K562 (cell line): Measurements from ENCODE around the gene GSTT2B.

Source experiments
- ATF4 ChIP-seq: fragments of 450-650 bp; formaldehyde crosslinking; IDR thresholded peaks from 2 replicates; pipeline ENCODE4 v1.4.0; 2022; ENCODE audit warnings: mild to moderate bottlenecking, moderate library complexity
- EZH2 ChIP-seq: IDR thresholded peaks from 2 replicates; pipeline ENCODE4 v1.6.1; 2012; ENCODE audit warnings: low read depth, mild to moderate bottlenecking, inconsistent platforms, low read length, borderline replicate concordance
- IRF2 ChIP-seq: sonication (generic); formaldehyde crosslinking; IDR thresholded peaks from 2 replicates; pipeline ENCODE4 v1.8.1; 2022; ENCODE audit warnings: mild to moderate bottlenecking, missing genetic modification reagents
- MAFF ChIP-seq: IDR thresholded peaks from 2 replicates; pipeline ENCODE4 v1.6.1; 2012; ENCODE audit warnings: low read length, improper control_type of control experiment
- MAZ ChIP-seq, 2 experiments: fragments of 450-650 bp in 1 of 2; sonication (generic) in 1 of 2; formaldehyde crosslinking; IDR thresholded peaks in 1 of 2; conservative IDR thresholded peaks in 1 of 2; 2 replicates each; pipeline versions ENCODE4 v1.4.0 to v1.5.0; 2020; ENCODE audit warnings: mild to moderate bottlenecking in 1 of 2, missing genetic modification reagents in 1 of 2
- MYC ChIP-seq, 2 experiments: fragments of 250-450 bp in 1 of 2; sonication (Bioruptor Pico) in 1 of 2; IDR thresholded peaks; 2 replicates each; pipeline versions ENCODE4 v1.5.1 to v1.6.1; 2012 to 2021; ENCODE audit warnings: low read depth in 2 of 2, borderline replicate concordance in 1 of 2, improper control_type of control experiment in 1 of 2, low read length in 1 of 2, mild to moderate bottlenecking in 1 of 2, moderate library complexity in 1 of 2
- POLR2AphosphoS5 ChIP-seq: IDR thresholded peaks from 2 replicates; pipeline ENCODE4 v1.6.1; 2011; ENCODE audit warnings: mild to moderate bottlenecking, low read depth, low read length, moderate library complexity; ENCODE audit not compliant: control insufficient read depth, insufficient read depth
- PTTG1 ChIP-seq: fragments of 450-650 bp; IDR thresholded peaks from 2 replicates; pipeline ENCODE4 v1.6.1; 2016; ENCODE audit warnings: low read depth, mild to moderate bottlenecking, missing genetic modification characterization, missing compliant biosample characterization
- RCOR1 ChIP-seq, 2 experiments: IDR thresholded peaks; 2 replicates each; pipeline ENCODE4 v1.6.1; 2012; ENCODE audit warnings: low read depth in 2 of 2, low read length in 2 of 2, borderline replicate concordance in 1 of 2, improper control_type of control experiment in 1 of 2
- TF ChIP-seq, protein P1 (sequence below), 3 experiments: IDR thresholded peaks in 2 of 3; conservative IDR thresholded peaks in 1 of 3; 2 replicates each; pipeline ENCODE4 v1.5.1; 2011 to 2012; ENCODE audit warnings: low read length in 3 of 3, mild to moderate bottlenecking in 3 of 3, control low read depth in 2 of 3, improper control_type of control experiment in 1 of 3, inconsistent platforms in 1 of 3, low read depth in 1 of 3, mixed read lengths in 1 of 3, moderate library complexity in 1 of 3; ENCODE audit not compliant: insufficient read depth in 2 of 3
- TF ChIP-seq, protein P2 (sequence below): fragments of 250-450 bp; sonication (Bioruptor Pico); IDR thresholded peaks from 2 replicates; pipeline ENCODE4 v1.4.0; 2020; ENCODE audit warnings: mild to moderate bottlenecking

GRCh38 chr22:24009227-24010017, 48.4 kb upstream of the GSTT2B start:
- TF ChIP-seq PTTG1 (tag) = no peak
- 0 out of 4 replicates have a peak, but pooled peaks of 1 of the 2 experiments have one; percentile 36 for TF ChIP-seq RCOR1 (IDR thresholded peaks at IDR 0.05; ENCODE audit: borderline replicate concordance in 1 of 2, low read depth in 2 of 2, low read length in 2 of 2)
- TF ChIP-seq MAZ (CRISPR knock-in tag; conservative IDR thresholded peaks at IDR 0.05 in 1 of 2, IDR thresholded peaks at IDR 0.05 in 1 of 2) = no peak
- TF ChIP-seq EZH2 = no peak
- no peak for TF ChIP-seq POLR2AphosphoS5
- no peak for TF ChIP-seq MAFF
- no peak for TF ChIP-seq MYC (IDR thresholded peaks at IDR 0.05; ENCODE audit: low read depth, low read length)
- TF ChIP-seq MYC (CRISPR knock-in tag; IDR thresholded peaks at IDR 0.05; ENCODE audit: borderline replicate concordance, low read depth) = no peak
- TF ChIP-seq, protein P1, sequence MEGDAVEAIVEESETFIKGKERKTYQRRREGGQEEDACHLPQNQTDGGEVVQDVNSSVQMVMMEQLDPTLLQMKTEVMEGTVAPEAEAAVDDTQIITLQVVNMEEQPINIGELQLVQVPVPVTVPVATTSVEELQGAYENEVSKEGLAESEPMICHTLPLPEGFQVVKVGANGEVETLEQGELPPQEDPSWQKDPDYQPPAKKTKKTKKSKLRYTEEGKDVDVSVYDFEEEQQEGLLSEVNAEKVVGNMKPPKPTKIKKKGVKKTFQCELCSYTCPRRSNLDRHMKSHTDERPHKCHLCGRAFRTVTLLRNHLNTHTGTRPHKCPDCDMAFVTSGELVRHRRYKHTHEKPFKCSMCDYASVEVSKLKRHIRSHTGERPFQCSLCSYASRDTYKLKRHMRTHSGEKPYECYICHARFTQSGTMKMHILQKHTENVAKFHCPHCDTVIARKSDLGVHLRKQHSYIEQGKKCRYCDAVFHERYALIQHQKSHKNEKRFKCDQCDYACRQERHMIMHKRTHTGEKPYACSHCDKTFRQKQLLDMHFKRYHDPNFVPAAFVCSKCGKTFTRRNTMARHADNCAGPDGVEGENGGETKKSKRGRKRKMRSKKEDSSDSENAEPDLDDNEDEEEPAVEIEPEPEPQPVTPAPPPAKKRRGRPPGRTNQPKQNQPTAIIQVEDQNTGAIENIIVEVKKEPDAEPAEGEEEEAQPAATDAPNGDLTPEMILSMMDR (IDR thresholded peaks at IDR 0.05 in 2 of 3, conservative IDR thresholded peaks at IDR 0.05 in 1 of 3; ENCODE audit: insufficient read depth in 2 of 3, low read depth in 1 of 3, low read length in 3 of 3) = no peak
- TF ChIP-seq IRF2 = no peak
- no peak for TF ChIP-seq ATF4 (CRISPR knock-in tag)
- TF ChIP-seq, protein P2, sequence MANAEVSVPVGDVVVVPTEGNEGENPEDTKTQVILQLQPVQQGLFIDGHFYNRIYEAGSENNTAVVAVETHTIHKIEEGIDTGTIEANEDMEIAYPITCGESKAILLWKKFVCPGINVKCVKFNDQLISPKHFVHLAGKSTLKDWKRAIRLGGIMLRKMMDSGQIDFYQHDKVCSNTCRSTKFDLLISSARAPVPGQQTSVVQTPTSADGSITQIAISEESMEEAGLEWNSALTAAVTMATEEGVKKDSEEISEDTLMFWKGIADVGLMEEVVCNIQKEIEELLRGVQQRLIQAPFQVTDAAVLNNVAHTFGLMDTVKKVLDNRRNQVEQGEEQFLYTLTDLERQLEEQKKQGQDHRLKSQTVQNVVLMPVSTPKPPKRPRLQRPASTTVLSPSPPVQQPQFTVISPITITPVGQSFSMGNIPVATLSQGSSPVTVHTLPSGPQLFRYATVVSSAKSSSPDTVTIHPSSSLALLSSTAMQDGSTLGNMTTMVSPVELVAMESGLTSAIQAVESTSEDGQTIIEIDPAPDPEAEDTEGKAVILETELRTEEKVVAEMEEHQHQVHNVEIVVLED (CRISPR knock-in tag) = no peak
